22Rv1 (cell line): Measurements from ENCODE around the gene GALNT8.
"Not testable (repeated sequence)": the region's sequence is repeated elsewhere in the genome, so short reads cannot be mapped to it uniquely, and the experiment has no call there.

Source experiments
- ZFX ChIP-seq: fragments of 450-650 bp; IDR thresholded peaks from 2 replicates; pipeline ENCODE4 v1.6.1; 2017; ENCODE audit warnings: antibody characterized with exemption, borderline replicate concordance
- TF ChIP-seq, protein P1 (sequence below): fragments of 450-650 bp; IDR thresholded peaks from 2 replicates; pipeline ENCODE4 v1.5.1; 2017; ENCODE audit warnings: mild to moderate bottlenecking

DNA sequence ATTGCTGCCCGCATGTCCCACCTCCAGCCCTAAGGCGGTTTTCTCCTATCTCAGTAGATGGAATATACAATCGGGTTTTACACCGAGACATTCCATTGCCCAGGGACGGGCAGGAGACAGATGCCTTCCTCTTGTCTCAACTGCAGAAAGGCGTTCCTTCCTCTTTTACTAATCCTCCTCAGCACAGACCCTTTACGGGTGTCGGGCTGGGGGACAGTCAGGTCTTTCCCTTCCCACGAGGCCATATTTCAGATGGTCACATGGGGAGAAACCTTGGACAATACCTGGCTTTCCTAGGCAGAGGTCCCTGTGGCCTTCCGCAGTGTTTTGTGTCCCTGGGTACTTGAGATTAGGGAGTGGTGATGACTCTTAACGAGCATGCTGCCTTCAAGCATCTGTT is 1.4 kb downstream of the GALNT8 start:
- TF ChIP-seq, protein P1, sequence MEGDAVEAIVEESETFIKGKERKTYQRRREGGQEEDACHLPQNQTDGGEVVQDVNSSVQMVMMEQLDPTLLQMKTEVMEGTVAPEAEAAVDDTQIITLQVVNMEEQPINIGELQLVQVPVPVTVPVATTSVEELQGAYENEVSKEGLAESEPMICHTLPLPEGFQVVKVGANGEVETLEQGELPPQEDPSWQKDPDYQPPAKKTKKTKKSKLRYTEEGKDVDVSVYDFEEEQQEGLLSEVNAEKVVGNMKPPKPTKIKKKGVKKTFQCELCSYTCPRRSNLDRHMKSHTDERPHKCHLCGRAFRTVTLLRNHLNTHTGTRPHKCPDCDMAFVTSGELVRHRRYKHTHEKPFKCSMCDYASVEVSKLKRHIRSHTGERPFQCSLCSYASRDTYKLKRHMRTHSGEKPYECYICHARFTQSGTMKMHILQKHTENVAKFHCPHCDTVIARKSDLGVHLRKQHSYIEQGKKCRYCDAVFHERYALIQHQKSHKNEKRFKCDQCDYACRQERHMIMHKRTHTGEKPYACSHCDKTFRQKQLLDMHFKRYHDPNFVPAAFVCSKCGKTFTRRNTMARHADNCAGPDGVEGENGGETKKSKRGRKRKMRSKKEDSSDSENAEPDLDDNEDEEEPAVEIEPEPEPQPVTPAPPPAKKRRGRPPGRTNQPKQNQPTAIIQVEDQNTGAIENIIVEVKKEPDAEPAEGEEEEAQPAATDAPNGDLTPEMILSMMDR, result not testable (repeated sequence)
- TF ChIP-seq ZFX, result not testable (repeated sequence)
